ENCODE data around the gene SRC.

SRC gene

GRCh38 chr20:37345339-37346235 lies at the start of gene SRC:
SRC (plus strand) TSS chr20:37346140; CDS start chr20:37384154, 38,014 bp downstream.
- in situ Hi-C loops (cut with HindIII; ENCODE audit: low sequenced_read_pairs), result no loop called here

- in situ Hi-C loops (cut with HindIII; ENCODE audit: low sequenced_read_pairs), result no loop called here
These were observed 49.6 kb upstream of the SRC start for GRCh38 chr20:37296371-37296770.

- in situ Hi-C loops (cut with HindIII; ENCODE audit: low sequenced_read_pairs), result no loop called here
These were observed 48.7 kb upstream of the SRC start for GRCh38 chr20:37297066-37297736.

GRCh38 chr20:37298190-37298939 lies 47.6 kb upstream of the SRC start:
- in situ Hi-C loops (cut with HindIII; ENCODE audit: low sequenced_read_pairs), result no loop called here

GRCh38 chr20:37299718-37300528 lies 46.0 kb upstream of the SRC start:
- in situ Hi-C loops (cut with HindIII; ENCODE audit: low sequenced_read_pairs), result no loop called here

GRCh38 chr20:37301120-37301519 lies 44.8 kb upstream of the SRC start:
- in situ Hi-C loops (cut with HindIII; ENCODE audit: low sequenced_read_pairs), result no loop called here

- in situ Hi-C loops (cut with HindIII; ENCODE audit: low sequenced_read_pairs), result no loop called here
These were observed 44.4 kb upstream of the SRC start for GRCh38 chr20:37301558-37301957.

- in situ Hi-C loops (cut with HindIII; ENCODE audit: low sequenced_read_pairs), result no loop called here
These were observed 43.0 kb upstream of the SRC start for GRCh38 chr20:37302981-37303380.

GRCh38 chr20:37303637-37304036 lies 42.3 kb upstream of the SRC start:
- in situ Hi-C loops (cut with HindIII; ENCODE audit: low sequenced_read_pairs), result no loop called here

- in situ Hi-C loops (cut with HindIII; ENCODE audit: low sequenced_read_pairs), result no loop called here
These were observed 40.9 kb upstream of the SRC start for GRCh38 chr20:37305079-37305478.

- in situ Hi-C loops (cut with HindIII; ENCODE audit: low sequenced_read_pairs), result no loop called here
These were observed 40.1 kb upstream of the SRC start for GRCh38 chr20:37305839-37306238.

GRCh38 chr20:37308086-37309050 lies 37.6 kb upstream of the SRC start:
- in situ Hi-C loops (cut with HindIII; ENCODE audit: low sequenced_read_pairs), result no loop called here

- in situ Hi-C loops (cut with HindIII; ENCODE audit: low sequenced_read_pairs), result no loop called here
These were observed 36.6 kb upstream of the SRC start for GRCh38 chr20:37309290-37309689.

GRCh38 chr20:37309936-37310590 lies 35.9 kb upstream of the SRC start:
- in situ Hi-C loops (cut with HindIII; ENCODE audit: low sequenced_read_pairs), result no loop called here

- in situ Hi-C loops (cut with HindIII; ENCODE audit: low sequenced_read_pairs), result no loop called here
These were observed 35.0 kb upstream of the SRC start for GRCh38 chr20:37310951-37311350.

GRCh38 chr20:37311710-37312355 lies 34.1 kb upstream of the SRC start:
- in situ Hi-C loops (cut with HindIII; ENCODE audit: low sequenced_read_pairs), result no loop called here

- in situ Hi-C loops (cut with HindIII; ENCODE audit: low sequenced_read_pairs), result no loop called here
These were observed 32.3 kb upstream of the SRC start for GRCh38 chr20:37313546-37314091.

GRCh38 chr20:37314099-37314498 lies 31.8 kb upstream of the SRC start:
- in situ Hi-C loops (cut with HindIII; ENCODE audit: low sequenced_read_pairs), result no loop called here
